SJCRH30 (cell line): ENCODE results near the gene NAPA. TPM values are rescaled to one million over a fixed set of nuclear protein-coding genes. Genes with fewer than 3 reads are reported as not detected.

Experiments
- DNase-seq, 2 experiments: peaks; one replicate each; pipeline ENCODE4 v3.0.0-alpha.2; 2015 to 2020
- H3K27ac ChIP-seq: fragments of 250-450 bp; sonication (Bioruptor Pico); 2 replicates; pipeline ENCODE4 v1.5.1; 2020; ENCODE audit warnings: mild to moderate bottlenecking, moderate library complexity
- H3K27me3 ChIP-seq: fragments of 250-450 bp; sonication (Bioruptor Pico); 2 replicates; pipeline ENCODE4 v1.5.1; 2020; ENCODE audit warnings: mild to moderate bottlenecking, moderate library complexity
- H3K36me3 ChIP-seq: fragments of 250-450 bp; sonication (Bioruptor Pico); 2 replicates; pipeline ENCODE4 v1.5.1; 2020; ENCODE audit warnings: mild to moderate bottlenecking, moderate library complexity
- H3K4me1 ChIP-seq: fragments of 250-450 bp; sonication (Bioruptor Pico); 2 replicates; pipeline ENCODE4 v1.5.1; 2020; ENCODE audit warnings: mild to moderate bottlenecking, moderate library complexity
- H3K4me3 ChIP-seq: fragments of 250-450 bp; sonication (Bioruptor Pico); 2 replicates; pipeline ENCODE4 v1.5.1; 2020; ENCODE audit warnings: mild to moderate bottlenecking, moderate library complexity
- H3K9me3 ChIP-seq: fragments of 250-450 bp; sonication (Bioruptor Pico); replicated peaks from 2 replicates; pipeline ENCODE4 v1.5.1; 2020; ENCODE audit warnings: mild to moderate bottlenecking, moderate library complexity
- total RNA-seq: library from RNA; depleted of rRNA; stranded (reverse); fragments of >200 nt; shearing (Covaris generic); gene quantifications from 2 replicates; pipeline ENCODE4 v1.2.3, GENCODE V29; 2014

Gene NAPA
- total RNA-seq, 1 experiment from 2014 or later, result 77.0 TPM

DNA sequence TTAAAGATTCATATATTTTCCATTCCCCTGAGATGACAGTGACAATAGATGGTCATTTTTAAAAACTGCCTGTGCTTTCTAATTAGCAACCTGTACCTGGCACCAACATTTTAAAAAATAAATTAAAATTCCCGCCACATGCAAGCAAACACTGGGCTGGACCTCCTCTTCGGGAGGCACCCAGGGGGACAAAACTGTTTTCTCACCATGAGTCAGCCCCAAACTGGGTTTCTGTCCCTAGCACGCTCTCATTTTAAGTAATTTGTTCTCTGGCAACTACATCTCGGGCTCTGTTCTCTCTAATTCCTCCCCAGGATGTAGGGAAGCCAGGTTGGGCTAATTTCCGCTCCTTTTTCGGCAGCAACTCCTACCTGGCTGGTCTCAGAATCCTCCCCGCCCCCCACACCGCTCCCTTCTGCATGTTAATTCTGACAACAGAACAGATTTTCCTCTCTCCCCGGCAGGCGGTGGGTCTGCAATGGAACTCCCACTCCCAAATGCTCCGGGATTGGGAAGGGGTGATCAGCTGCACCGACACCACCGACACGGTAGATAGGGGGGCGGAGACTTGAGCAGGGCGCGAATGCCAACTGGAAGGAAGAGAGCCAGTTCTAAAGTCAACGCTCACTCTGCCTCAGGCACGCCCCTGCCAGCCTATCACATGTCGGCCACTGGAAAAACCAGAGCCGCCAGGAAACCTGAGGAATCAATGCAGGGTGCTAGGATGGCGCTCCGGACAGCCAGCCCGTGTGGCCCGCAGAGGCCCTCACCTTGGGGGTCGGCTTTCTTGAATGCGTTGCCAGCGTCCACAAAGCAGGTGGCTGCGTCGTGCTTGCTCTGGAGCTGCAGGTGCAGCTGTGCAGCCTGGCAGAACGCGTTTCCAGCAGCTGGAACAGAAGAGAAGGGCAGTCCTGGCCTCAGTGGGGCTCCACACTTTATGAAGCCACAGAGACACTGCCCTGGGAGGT lies 14.7 kb downstream of the NAPA start:
- Histone ChIP-seq H3K4me3 (no peak overlapping the region), H3K27ac (no peak overlapping the region), H3K36me3 (peaks cover 22% of the 10 kb centered on the region), H3K4me1 (peaks cover 10% of the 10 kb centered on the region), H3K27me3 (no peaks in the 10 kb centered on the region), H3K9me3 (no peaks in the 10 kb centered on the region)
- no peak for DNase-seq

DNA sequence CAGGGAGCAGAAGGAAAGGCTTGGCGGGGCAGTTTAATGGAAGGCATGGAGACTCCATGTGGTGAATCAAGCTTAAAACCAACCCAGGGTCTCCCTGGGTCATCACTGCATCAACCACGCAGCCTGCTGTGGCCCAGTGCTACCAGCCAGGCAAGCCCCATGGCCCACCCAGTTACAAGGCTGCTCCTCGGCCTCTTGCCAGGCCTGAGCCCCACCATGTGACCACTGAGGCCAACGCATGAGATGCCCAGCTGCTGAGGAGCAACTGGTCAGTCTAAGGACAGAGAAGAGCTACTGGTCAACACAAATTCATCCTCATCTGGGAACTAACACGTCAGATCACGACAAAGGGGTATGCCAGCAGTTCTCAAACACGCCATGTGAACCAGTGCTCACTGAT lies 15.5 kb downstream of the NAPA start:
- Histone ChIP-seq H3K27me3 (no peaks in the 10 kb centered on the region), H3K4me1 (peaks cover 16% of the 10 kb centered on the region), H3K36me3 (peaks cover 22% of the 10 kb centered on the region), H3K27ac (no peak overlapping the region), H3K4me3 (no peak overlapping the region), H3K9me3 (no peaks in the 10 kb centered on the region)
- no peak for DNase-seq

DNA sequence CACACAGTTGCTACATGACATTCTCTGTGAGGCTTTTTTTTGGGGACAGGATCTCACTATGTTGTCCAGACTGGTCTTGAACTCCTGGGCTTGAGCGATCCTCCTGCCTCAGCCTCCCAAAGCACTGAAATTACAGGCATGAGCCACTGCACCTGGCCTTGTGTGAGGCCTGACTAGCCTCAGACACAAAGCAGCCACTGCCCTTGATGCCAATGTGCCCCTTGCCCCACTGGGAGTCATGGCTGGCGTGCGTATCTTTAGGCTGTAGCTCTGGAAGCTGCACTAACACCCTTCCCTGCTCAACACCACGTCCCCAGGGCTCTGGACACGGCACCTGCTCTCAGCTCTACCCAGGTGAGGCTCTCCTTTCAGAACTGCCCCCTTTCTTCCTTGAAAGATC lies 16.3 kb downstream of the NAPA start:
- DNase-seq, result no peak
- no peak overlapping the region for H3K4me3 ChIP-seq
- H3K27me3 ChIP-seq, result no peaks in the 10 kb centered on the region
- no peaks in the 10 kb centered on the region for H3K9me3 ChIP-seq
- H3K36me3 ChIP-seq, result peaks cover 20% of the 10 kb centered on the region
- peaks cover 24% of the 10 kb centered on the region for H3K4me1 ChIP-seq
- no peak overlapping the region for H3K27ac ChIP-seq

DNA sequence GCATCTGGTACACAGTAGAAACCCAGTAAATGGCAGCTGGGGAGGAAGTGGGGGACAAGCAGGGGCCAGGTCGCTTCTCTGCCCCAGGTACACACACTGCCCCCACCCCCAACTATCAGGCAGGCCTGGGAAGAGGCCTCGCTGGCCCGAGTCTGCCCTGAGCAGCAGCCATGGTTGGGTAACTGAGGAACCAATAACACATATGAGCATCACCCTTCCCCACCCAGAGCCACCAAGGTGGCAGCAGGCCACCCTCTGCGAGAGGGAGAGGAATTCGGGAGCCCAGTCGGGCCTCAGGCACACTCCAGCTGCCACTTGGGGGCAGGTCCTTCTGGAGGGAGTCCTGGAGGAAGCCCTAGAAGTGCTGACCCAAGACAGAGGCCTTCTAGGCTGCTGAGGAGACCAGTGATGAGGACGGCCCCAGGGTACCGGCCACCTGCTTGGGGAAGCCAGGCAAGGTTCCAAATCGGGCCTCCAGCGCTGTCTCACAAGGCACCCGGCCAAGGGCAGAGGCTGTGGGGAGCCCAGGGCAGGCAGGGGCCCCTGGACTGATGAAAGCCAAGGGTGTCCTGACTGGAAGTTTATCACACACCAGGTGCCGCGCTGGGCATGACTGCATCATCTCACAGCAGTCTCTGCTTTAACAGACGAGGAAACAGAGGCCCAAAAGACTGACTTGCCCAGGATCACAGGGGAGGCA lies 16.9 kb downstream of the NAPA start:
- Histone ChIP-seq H3K9me3 (no peaks in the 10 kb centered on the region), H3K27ac (no peak overlapping the region), H3K4me1 (peaks cover 28% of the 10 kb centered on the region), H3K27me3 (no peaks in the 10 kb centered on the region), H3K4me3 (no peak overlapping the region), H3K36me3 (peaks cover 14% of the 10 kb centered on the region)
- DNase-seq, result peak; percentile 49 to 63

DNA sequence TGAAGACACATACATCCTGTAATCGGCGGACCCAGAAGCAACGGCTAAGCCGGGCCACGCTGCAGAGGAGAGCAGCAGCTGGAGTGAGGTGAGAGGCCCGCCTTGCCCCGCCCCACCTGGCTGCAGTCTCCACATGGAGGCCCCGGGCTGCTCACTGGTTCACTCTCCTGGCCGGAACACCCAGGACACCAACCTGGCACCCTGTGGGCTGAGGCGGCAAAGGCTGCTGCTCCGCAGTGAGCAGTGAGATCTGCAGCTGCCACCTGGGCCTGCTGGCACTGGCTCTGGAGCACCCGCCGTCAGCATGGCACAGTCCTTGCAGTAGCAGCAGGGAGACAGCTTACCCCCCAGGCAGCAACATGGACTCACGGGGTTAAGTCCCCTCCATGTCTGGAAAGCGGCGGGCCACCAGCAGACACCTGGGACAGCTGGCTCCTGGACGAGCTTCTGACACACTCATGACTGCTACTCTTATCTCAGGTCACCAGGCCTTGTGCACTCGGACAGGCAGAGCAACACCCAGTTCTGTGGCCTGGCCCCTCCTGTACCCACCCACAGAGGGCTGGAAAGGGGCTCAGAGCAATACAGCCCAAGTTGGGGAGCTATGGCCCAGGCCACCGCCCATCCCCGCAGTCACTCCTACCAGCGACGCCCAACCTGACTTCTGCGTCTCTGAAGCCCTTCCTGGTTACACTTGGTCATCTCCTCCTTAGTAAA lies 17.7 kb downstream of the NAPA start:
- peaks cover 28% of the 10 kb centered on the region for H3K4me1 ChIP-seq
- H3K27me3 ChIP-seq, result no peaks in the 10 kb centered on the region

DNA sequence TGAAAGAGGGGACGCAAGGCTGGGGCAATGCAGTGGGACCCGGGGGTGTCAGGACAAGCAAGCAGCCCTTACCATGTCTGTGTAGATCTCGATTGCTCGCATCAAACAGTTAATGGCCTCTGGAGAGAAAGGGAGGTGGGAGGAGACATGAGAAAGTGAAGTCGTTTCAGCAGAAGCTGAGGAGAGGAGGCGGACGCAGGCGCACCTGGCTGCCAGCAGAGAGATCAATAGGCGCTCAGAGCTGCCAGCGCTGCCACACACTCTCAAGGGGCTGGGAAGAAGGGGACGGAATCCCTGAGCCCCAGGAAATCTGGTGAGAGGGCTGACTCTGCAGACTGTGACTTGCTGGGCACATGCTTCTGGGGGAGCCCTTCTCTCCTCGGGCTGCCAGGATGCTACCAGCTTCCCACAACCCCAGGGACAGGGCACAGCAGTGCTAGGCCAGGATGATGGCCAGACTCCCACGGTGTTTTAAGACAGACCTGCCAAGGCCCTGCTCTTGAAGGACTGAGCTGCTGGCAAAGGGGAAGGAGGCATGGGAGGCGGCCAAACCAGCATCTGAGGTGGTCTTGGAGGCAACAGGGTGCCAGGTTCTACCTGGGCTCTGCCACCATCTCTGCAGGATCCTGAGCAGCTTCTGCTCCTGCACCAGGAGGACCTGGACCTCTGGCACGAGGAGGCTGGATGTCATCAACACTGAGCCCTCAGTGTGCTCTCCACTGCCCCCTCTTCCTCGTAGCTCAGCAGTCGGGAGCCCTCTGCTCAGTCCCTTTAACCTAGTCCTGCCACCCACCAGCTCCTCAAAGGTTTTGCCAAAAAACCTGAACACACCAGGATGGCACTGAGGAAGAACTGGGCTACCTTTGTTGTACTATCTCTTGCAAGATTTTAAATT lies 19.1 kb downstream of the NAPA start:
- Histone ChIP-seq H3K4me3 (no peak overlapping the region), H3K27me3 (no peaks in the 10 kb centered on the region), H3K4me1 (peaks cover 28% of the 10 kb centered on the region), H3K9me3 (no peaks in the 10 kb centered on the region), H3K27ac (no peak overlapping the region), H3K36me3 (peaks cover 10% of the 10 kb centered on the region)
- no peak for DNase-seq

More for the DNA sequence above, 17.7 kb downstream of the NAPA start:
- Histone ChIP-seq H3K9me3 (no peaks in the 10 kb centered on the region), H3K27ac (no peak overlapping the region), H3K36me3 (peaks cover 10% of the 10 kb centered on the region), H3K4me3 (no peak overlapping the region)
- DNase-seq, result no peak

DNA sequence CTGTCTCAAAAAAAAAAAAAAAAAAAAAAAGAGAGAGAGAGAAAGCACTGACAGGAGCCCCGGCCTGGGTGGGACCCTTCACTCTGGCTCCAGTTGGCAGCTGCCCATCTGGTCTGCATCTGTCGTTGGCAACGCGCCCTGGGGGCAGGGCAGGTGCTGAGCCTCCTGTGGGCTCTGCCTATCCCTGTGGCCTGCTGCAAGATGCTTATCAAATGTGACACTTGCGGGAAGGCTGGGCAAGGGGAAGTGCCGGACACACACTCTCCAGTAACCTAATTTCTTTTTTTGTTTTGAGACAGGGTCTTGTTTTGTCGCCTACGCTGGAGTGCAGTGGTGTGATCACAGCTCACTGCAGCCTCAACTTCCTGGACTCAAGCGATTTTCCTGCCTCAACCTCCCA lies 20.1 kb downstream of the NAPA start:
- H3K4me3 ChIP-seq, result no peak overlapping the region
- H3K4me1 ChIP-seq, result peaks cover 28% of the 10 kb centered on the region
- no peaks in the 10 kb centered on the region for H3K27me3 ChIP-seq
- H3K9me3 ChIP-seq, result no peaks in the 10 kb centered on the region
- peaks cover 6% of the 10 kb centered on the region for H3K36me3 ChIP-seq
- peak; percentile 92 for DNase-seq
- no peak overlapping the region for H3K27ac ChIP-seq

DNA sequence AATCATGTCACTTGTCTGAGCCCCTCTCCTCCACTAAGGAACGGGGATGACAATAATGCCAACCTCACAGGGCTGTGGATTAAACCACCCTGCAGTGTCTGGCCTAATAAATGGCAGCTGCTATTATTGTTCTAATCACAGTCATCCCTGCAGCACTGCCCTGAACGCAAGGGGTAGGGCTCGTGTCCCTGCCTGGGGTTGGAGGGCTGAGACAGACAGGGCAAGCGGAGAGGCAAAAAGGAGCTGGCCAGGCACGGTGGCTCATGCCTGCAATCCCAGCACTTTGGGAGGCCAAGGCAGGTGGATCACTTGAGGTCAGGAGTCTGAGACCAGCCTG lies 20.7 kb downstream of the NAPA start:
- Histone ChIP-seq H3K9me3 (no peaks in the 10 kb centered on the region), H3K27me3 (no peaks in the 10 kb centered on the region), H3K4me3 (no peak overlapping the region), H3K36me3 (peaks cover 7% of the 10 kb centered on the region), H3K4me1 (peaks cover 28% of the 10 kb centered on the region), H3K27ac (no peak overlapping the region)
- peak in 1 of 2 experiments; percentile 34 for DNase-seq

DNA sequence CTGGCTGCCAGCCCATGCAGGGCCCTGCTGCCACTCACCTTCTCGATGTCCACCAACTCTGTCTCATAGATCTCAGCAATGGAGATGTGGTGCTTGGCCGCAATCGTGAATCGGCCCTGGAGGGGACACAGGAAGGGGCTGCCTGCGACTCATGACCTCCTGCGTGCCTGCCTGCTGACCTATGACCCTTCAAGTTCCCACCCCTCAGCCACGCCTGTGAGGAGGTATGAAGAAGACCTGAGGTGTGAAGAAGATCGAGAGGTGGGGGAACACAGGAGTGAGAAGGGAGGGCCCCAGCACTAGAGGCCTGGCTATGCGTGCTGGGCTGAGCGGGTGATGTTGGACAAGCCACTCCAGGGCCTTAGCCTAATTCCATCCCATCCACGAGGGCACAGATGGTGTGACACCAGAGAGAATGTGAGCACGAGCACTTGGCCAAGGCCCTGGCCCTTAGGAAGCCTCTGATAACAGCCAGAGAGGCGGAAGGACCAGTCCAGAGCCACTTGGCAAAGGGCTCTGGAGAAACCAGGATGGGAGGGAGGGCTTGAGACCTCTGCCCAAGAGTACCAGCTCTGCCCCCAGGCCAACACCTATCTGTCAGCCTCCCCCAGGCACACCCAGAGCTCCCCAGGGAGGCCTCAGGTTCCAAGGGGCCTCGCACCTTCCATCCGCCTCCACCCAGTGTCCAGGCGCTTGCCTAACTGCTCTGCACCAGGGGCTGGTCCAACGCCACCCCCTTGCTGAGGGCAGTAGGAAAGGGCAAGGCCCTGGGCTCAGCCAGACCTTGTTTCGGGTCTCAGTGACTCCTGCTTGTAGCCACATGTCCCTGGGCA lies 21.3 kb downstream of the NAPA start:
- H3K9me3 ChIP-seq, result no peaks in the 10 kb centered on the region
- no peak overlapping the region for H3K4me3 ChIP-seq
- no peaks in the 10 kb centered on the region for H3K27me3 ChIP-seq
- no peak for DNase-seq
- no peak overlapping the region for H3K27ac ChIP-seq
- peaks cover 28% of the 10 kb centered on the region for H3K4me1 ChIP-seq
- peaks cover 9% of the 10 kb centered on the region for H3K36me3 ChIP-seq

DNA sequence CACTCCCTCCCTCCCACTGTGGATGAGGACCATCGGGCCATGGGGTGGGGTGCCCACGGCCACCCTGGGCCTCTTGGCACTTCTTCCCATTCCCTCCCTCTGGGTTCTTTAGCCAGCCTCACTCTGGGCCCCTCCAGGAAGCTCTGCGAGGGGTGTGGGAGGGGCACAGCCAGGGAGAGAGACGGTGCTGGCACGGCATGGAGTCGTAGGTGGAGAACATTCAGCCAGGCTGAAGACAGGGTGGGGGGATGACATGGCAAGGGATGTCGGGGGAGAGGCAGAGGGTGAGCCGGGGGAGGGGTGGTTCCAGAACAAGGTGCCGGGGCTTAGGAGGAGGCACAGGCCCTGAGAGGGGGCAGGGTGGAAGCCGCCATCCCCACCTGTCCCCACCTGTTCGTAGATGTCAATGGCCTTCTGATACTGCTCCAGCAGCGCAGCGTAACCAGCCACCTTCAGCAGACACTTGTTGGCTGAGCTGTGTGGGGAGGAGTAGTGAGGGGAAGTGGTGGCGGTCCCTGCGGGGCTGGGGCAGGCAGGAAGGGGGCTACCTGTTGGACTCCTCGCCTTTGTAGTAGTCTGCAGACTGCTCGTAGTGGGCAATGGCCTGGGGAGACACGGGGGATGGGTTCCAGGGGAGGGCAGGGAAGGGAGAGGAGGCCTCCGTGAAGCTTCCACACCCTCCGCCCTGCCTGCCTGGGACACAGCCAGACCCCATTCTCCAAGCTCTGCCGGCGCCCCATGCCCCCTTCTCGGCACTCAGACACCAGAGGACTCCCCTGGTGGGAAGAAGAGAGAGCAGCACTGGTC lies 22.1 kb downstream of the NAPA start:
- no peak for DNase-seq
- peaks cover 9% of the 10 kb centered on the region for H3K36me3 ChIP-seq
- no peak overlapping the region for H3K27ac ChIP-seq

DNA sequence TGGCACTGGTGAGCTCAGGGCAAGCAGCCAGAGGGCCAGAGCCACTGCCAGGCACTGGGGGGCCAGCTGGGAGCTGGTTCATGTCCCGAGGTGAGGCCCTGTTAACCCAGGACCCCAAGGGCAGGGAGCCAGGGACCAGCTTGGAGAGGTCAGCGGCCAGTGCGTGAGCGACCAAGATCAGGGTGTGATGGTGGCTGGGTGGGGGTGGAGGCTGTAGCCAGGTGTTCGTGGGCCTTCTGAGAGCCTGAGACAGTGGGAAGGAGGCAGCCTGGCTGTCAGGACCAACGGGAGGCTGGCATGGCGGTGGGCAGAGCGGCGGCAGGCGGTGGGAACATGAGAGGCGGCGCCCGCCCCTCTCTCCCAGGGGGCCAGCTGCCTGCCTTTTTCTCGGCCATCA lies 22.7 kb downstream of the NAPA start:
- Histone ChIP-seq H3K4me1 (peaks cover 28% of the 10 kb centered on the region), H3K9me3 (no peaks in the 10 kb centered on the region), H3K27me3 (no peaks in the 10 kb centered on the region), H3K4me3 (no peak overlapping the region), H3K36me3 (peaks cover 9% of the 10 kb centered on the region), H3K27ac (no peak overlapping the region)
- no peak for DNase-seq

More for the DNA sequence above, 22.1 kb downstream of the NAPA start:
- Histone ChIP-seq H3K27me3 (no peaks in the 10 kb centered on the region), H3K4me3 (no peak overlapping the region), H3K9me3 (no peaks in the 10 kb centered on the region), H3K4me1 (peaks cover 24% of the 10 kb centered on the region)

DNA sequence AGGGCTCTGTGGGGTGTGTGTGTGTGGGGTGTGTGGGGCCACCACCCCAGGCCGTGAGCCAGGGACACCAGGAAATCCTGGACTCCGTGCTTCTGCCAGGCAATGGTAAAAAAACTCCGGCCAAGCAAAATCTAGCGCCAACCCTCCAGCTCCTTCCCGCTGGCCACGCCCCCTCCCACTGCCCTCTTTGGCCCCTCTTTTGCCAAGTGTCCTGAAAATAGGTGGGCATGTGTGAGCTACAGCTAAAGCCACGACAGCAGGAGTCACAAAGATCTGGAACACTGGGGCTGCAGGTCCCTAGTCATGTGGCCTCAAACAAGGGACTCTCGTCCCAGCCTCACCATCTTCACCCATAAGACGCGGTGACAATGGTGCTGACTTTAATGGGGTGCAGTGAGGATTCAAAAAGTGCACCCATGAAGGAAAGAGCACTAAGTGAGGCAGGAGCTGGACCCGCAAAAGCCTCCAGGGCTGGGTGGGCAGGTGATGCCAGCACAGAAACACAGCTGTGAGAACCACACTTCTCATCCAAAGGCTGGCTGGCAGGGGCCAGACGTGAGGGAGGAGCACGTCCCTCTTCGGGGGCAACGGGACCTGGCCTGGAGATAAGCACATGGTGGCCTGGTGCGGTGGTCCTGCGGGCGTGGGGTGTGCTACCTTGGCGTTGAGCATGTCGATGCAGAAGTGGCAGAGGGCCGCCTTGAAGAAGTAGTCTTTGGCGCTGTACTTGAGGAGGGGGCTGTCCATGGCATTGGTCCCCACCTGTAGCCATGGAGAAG lies 23.3 kb downstream of the NAPA start:
- H3K36me3 ChIP-seq, result peaks cover 9% of the 10 kb centered on the region

More for the DNA sequence above, 23.3 kb downstream of the NAPA start:
- no peak overlapping the region for H3K27ac ChIP-seq
- no peaks in the 10 kb centered on the region for H3K27me3 ChIP-seq
- peaks cover 34% of the 10 kb centered on the region for H3K4me1 ChIP-seq
- H3K9me3 ChIP-seq, result no peaks in the 10 kb centered on the region
- no peak for DNase-seq
- H3K4me3 ChIP-seq, result no peak overlapping the region
